WTC11 (cell line): ENCODE results near the gene ADK. TPM values are rescaled to one million over a fixed set of nuclear protein-coding genes. Genes with fewer than 3 reads are reported as not detected.

Experiments
- ATAC-seq: fragments of 200-7000 bp; cut with Tn5 transposase; 2 replicates; pipeline ENCODE4 v1.10.0; 2021; ENCODE audit warnings: mild to moderate bottlenecking, moderate library complexity
- CTCF ChIA-PET: fragments of 300-600 bp; sonication (Branson Sonifier 250); formaldehyde crosslinking; loops from one replicate; lab custom pipeline; 2021; ENCODE audit warnings: antibody characterized with exemption; lab: Charles Lee
- POLR2A ChIA-PET: fragments of 350-600 bp; sonication (Branson Sonifier 250); formaldehyde crosslinking; loops from one replicate; lab custom pipeline; 2021; ENCODE audit warnings: antibody characterized with exemption; lab: Charles Lee
- DNase-seq: peaks from one replicate; pipeline ENCODE4 v3.0.0; 2021; ENCODE audit warnings: low spot score
- H3K27ac Mint-ChIP-seq: 2 replicates; pipeline ENCODE4 v1.8.0; 2021; ENCODE audit warnings: mixed read lengths
- H3K27me3 Mint-ChIP-seq: 2 replicates; pipeline ENCODE4 v1.8.0; 2021; ENCODE audit warnings: low read depth, mild to moderate bottlenecking, moderate library complexity, mixed read lengths
- H3K36me3 Mint-ChIP-seq: 2 replicates; pipeline ENCODE4 v1.8.0; 2021; ENCODE audit warnings: mixed read lengths
- H3K4me1 Mint-ChIP-seq: 2 replicates; pipeline ENCODE4 v1.8.0; 2022; ENCODE audit warnings: mixed read lengths
- H3K4me3 Mint-ChIP-seq: 2 replicates; pipeline ENCODE4 v1.8.0; 2021; ENCODE audit warnings: mild to moderate bottlenecking, moderate library complexity, mixed read lengths
- H3K9me3 Mint-ChIP-seq: 2 replicates; pipeline ENCODE4 v1.8.0; 2021; ENCODE audit warnings: mixed read lengths
- CREB1 ChIP-seq: sonication (generic); formaldehyde crosslinking; IDR thresholded peaks from 2 replicates; pipeline ENCODE4 v1.8.0; 2023; ENCODE audit warnings: mild to moderate bottlenecking, missing genetic modification reagents
- ESRRA ChIP-seq: sonication (generic); formaldehyde crosslinking; IDR thresholded peaks from 2 replicates; pipeline ENCODE4 v1.8.1; 2022; ENCODE audit warnings: mild to moderate bottlenecking, missing genetic modification reagents, borderline replicate concordance
- FOXJ3 ChIP-seq: sonication (generic); formaldehyde crosslinking; IDR thresholded peaks from 2 replicates; pipeline ENCODE4 v1.9.0; 2021; ENCODE audit warnings: missing genetic modification reagents, mild to moderate bottlenecking, borderline replicate concordance
- FOXK1 ChIP-seq: sonication (generic); formaldehyde crosslinking; IDR thresholded peaks from 2 replicates; pipeline ENCODE4 v1.8.0; 2022; ENCODE audit warnings: mild to moderate bottlenecking, moderate library complexity, missing genetic modification reagents
- GRHL2 ChIP-seq: fragments of 250-450 bp; sonication (Bioruptor Pico); IDR thresholded peaks from 2 replicates; pipeline ENCODE4 v1.8.0; 2022; ENCODE audit warnings: mild to moderate bottlenecking, moderate library complexity; ENCODE audit not compliant: insufficient replicate concordance, severe bottlenecking
- IRF2 ChIP-seq: sonication (generic); formaldehyde crosslinking; IDR thresholded peaks from 2 replicates; pipeline ENCODE4 v1.8.0; 2022; ENCODE audit warnings: low read depth, missing genetic modification reagents, borderline replicate concordance
- JAZF1 ChIP-seq: fragments of 250-450 bp; sonication (Bioruptor Pico); IDR thresholded peaks from 2 replicates; pipeline ENCODE4 v1.9.0; 2021; ENCODE audit warnings: moderate library complexity, mild to moderate bottlenecking, inconsistent platforms
- NR2C2 ChIP-seq: sonication (generic); formaldehyde crosslinking; IDR thresholded peaks from 2 replicates; pipeline ENCODE4 v1.8.0; 2022; ENCODE audit warnings: mild to moderate bottlenecking, missing genetic modification reagents
- RELA ChIP-seq: sonication (generic); formaldehyde crosslinking; IDR thresholded peaks from 2 replicates; pipeline ENCODE4 v1.8.1; 2022; ENCODE audit warnings: missing genetic modification reagents, mild to moderate bottlenecking, borderline replicate concordance
- TCF7 ChIP-seq: sonication (generic); formaldehyde crosslinking; IDR thresholded peaks from 2 replicates; pipeline ENCODE4 v1.8.0; 2022; ENCODE audit warnings: mild to moderate bottlenecking, low read depth, missing genetic modification reagents, moderate library complexity
- ZBTB21 ChIP-seq: sonication (generic); formaldehyde crosslinking; IDR thresholded peaks from 2 replicates; pipeline ENCODE4 v1.8.1; 2023; ENCODE audit warnings: mild to moderate bottlenecking, missing genetic modification reagents, borderline replicate concordance
- ZNF219 ChIP-seq: sonication (generic); formaldehyde crosslinking; IDR thresholded peaks from 2 replicates; pipeline ENCODE4 v1.8.0; 2023; ENCODE audit warnings: missing genetic modification reagents, mild to moderate bottlenecking, borderline replicate concordance
- ZNF232 ChIP-seq: sonication (generic); formaldehyde crosslinking; IDR thresholded peaks from 2 replicates; pipeline ENCODE4 v1.8.0; 2022; ENCODE audit warnings: mild to moderate bottlenecking, missing genetic modification reagents
- ZNF317 ChIP-seq: sonication (generic); formaldehyde crosslinking; IDR thresholded peaks from 2 replicates; pipeline ENCODE4 v1.8.1; 2023; ENCODE audit warnings: low read depth, mild to moderate bottlenecking, moderate library complexity, missing genetic modification reagents, borderline replicate concordance
- ZNF416 ChIP-seq: fragments of 250-450 bp; sonication (Bioruptor Pico); IDR thresholded peaks from 2 replicates; pipeline ENCODE4 v1.9.0; 2021; ENCODE audit warnings: mild to moderate bottlenecking, inconsistent platforms
- total RNA-seq: library from RNA; stranded (reverse); gene quantifications from 3 replicates; pipeline ENCODE4 v1.2.3, GENCODE V29; 2021
- TF ChIP-seq, protein P1 (sequence below): sonication (generic); formaldehyde crosslinking; IDR thresholded peaks from 2 replicates; pipeline ENCODE4 v1.8.0; 2022; ENCODE audit warnings: missing genetic modification reagents
- TF ChIP-seq, protein P2 (sequence below): sonication (generic); formaldehyde crosslinking; IDR thresholded peaks from 2 replicates; pipeline ENCODE4 v1.8.1; 2023; ENCODE audit warnings: mild to moderate bottlenecking, missing genetic modification reagents
- TF ChIP-seq, protein P3 (sequence below): fragments of 250-450 bp; sonication (Bioruptor Pico); IDR thresholded peaks from 2 replicates; pipeline ENCODE4 v1.9.0; 2021; ENCODE audit warnings: moderate library complexity, mild to moderate bottlenecking, inconsistent platforms, borderline replicate concordance
- TF ChIP-seq, protein P4 (sequence below): sonication (generic); formaldehyde crosslinking; IDR thresholded peaks from 2 replicates; pipeline ENCODE4 v1.8.1; 2022; ENCODE audit warnings: low read depth, mild to moderate bottlenecking, moderate library complexity, missing genetic modification reagents, borderline replicate concordance
- TF ChIP-seq, protein P5 (sequence below): fragments of 250-450 bp; sonication (Bioruptor Pico); IDR thresholded peaks from 2 replicates; pipeline ENCODE4 v2.1.2; 2022; ENCODE audit warnings: mild to moderate bottlenecking, moderate library complexity
- TF ChIP-seq, protein P6 (sequence below): sonication (generic); formaldehyde crosslinking; IDR thresholded peaks from 2 replicates; pipeline ENCODE4 v1.8.1; 2022; ENCODE audit warnings: missing genetic modification reagents, borderline replicate concordance
- TF ChIP-seq, protein P7 (sequence below): fragments of 250-450 bp; sonication (Bioruptor Pico); IDR thresholded peaks from 2 replicates; pipeline ENCODE4 v1.9.0; 2021; ENCODE audit warnings: mild to moderate bottlenecking
- TF ChIP-seq, protein P8 (sequence below): sonication (generic); formaldehyde crosslinking; IDR thresholded peaks from 2 replicates; pipeline ENCODE4 v1.8.0; 2022; ENCODE audit warnings: mild to moderate bottlenecking, missing genetic modification reagents

The ADK gene
- total RNA-seq, 1 experiment from 2014 or later = 32.7 TPM

DNA sequence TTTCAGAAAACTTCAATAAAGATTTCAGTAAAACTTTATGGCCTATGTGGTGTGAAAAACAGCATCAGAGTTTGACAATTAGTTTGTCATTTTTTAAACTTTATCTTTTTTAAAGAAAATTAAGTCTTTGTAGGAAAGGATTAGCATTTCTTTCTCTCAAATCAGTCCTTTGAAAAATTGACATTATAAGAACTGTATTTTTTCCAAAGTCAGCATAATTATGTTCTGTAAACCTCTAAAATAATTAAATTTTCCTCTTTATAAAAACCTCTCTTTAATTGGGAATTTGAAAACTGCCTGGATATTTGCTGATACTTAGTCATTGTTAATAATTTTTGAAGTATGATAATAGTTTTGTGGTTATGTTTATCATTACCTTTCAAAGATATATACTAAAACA, 448.7 kb downstream of the ADK start:
- Mint-ChIP-seq H3K9me3 (peaks cover 13% of the 10 kb centered on the region), H3K27ac (no peak overlapping the region), H3K4me1 (no peaks in the 10 kb centered on the region), H3K27me3 (no peaks in the 10 kb centered on the region), H3K4me3 (no peak overlapping the region), H3K36me3 (peaks cover 11% of the 10 kb centered on the region)
- DNase-seq (no peak), ATAC-seq (no peak)
- ChIA-PET CTCF (no interaction called here), POLR2A (no interaction called here)
- TF ChIP-seq NR2C2 (CRISPR knock-in tag) (no peak), ZNF317 (CRISPR knock-in tag) (no peak), IRF2 (CRISPR knock-in tag) (no peak), ZNF232 (no peak), ZNF219 (CRISPR knock-in tag) (no peak), ESRRA (CRISPR knock-in tag) (no peak), GRHL2 (CRISPR knock-in tag) (no peak), FOXK1 (CRISPR knock-in tag) (no peak)
- TF ChIP-seq, protein P1, sequence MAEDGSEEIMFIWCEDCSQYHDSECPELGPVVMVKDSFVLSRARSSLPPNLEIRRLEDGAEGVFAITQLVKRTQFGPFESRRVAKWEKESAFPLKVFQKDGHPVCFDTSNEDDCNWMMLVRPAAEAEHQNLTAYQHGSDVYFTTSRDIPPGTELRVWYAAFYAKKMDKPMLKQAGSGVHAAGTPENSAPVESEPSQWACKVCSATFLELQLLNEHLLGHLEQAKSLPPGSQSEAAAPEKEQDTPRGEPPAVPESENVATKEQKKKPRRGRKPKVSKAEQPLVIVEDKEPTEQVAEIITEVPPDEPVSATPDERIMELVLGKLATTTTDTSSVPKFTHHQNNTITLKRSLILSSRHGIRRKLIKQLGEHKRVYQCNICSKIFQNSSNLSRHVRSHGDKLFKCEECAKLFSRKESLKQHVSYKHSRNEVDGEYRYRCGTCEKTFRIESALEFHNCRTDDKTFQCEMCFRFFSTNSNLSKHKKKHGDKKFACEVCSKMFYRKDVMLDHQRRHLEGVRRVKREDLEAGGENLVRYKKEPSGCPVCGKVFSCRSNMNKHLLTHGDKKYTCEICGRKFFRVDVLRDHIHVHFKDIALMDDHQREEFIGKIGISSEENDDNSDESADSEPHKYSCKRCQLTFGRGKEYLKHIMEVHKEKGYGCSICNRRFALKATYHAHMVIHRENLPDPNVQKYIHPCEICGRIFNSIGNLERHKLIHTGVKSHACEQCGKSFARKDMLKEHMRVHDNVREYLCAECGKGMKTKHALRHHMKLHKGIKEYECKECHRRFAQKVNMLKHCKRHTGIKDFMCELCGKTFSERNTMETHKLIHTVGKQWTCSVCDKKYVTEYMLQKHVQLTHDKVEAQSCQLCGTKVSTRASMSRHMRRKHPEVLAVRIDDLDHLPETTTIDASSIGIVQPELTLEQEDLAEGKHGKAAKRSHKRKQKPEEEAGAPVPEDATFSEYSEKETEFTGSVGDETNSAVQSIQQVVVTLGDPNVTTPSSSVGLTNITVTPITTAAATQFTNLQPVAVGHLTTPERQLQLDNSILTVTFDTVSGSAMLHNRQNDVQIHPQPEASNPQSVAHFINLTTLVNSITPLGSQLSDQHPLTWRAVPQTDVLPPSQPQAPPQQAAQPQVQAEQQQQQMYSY = no peak
- TF ChIP-seq, protein P2, sequence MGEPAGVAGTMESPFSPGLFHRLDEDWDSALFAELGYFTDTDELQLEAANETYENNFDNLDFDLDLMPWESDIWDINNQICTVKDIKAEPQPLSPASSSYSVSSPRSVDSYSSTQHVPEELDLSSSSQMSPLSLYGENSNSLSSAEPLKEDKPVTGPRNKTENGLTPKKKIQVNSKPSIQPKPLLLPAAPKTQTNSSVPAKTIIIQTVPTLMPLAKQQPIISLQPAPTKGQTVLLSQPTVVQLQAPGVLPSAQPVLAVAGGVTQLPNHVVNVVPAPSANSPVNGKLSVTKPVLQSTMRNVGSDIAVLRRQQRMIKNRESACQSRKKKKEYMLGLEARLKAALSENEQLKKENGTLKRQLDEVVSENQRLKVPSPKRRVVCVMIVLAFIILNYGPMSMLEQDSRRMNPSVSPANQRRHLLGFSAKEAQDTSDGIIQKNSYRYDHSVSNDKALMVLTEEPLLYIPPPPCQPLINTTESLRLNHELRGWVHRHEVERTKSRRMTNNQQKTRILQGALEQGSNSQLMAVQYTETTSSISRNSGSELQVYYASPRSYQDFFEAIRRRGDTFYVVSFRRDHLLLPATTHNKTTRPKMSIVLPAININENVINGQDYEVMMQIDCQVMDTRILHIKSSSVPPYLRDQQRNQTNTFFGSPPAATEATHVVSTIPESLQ (CRISPR knock-in tag) = no peak
- TF ChIP-seq, protein P3, sequence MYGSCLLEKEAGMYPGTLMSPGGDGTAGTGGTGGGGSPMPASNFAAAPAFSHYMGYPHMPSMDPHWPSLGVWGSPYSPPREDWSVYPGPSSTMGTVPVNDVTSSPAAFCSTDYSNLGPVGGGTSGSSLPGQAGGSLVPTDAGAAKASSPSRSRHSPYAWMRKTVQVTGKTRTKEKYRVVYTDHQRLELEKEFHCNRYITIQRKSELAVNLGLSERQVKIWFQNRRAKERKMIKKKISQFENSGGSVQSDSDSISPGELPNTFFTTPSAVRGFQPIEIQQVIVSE = no peak
- TF ChIP-seq, protein P4, sequence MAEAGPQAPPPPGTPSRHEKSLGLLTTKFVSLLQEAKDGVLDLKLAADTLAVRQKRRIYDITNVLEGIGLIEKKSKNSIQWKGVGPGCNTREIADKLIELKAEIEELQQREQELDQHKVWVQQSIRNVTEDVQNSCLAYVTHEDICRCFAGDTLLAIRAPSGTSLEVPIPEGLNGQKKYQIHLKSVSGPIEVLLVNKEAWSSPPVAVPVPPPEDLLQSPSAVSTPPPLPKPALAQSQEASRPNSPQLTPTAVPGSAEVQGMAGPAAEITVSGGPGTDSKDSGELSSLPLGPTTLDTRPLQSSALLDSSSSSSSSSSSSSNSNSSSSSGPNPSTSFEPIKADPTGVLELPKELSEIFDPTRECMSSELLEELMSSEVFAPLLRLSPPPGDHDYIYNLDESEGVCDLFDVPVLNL (CRISPR knock-in tag) = no peak
- TF ChIP-seq, protein P5, sequence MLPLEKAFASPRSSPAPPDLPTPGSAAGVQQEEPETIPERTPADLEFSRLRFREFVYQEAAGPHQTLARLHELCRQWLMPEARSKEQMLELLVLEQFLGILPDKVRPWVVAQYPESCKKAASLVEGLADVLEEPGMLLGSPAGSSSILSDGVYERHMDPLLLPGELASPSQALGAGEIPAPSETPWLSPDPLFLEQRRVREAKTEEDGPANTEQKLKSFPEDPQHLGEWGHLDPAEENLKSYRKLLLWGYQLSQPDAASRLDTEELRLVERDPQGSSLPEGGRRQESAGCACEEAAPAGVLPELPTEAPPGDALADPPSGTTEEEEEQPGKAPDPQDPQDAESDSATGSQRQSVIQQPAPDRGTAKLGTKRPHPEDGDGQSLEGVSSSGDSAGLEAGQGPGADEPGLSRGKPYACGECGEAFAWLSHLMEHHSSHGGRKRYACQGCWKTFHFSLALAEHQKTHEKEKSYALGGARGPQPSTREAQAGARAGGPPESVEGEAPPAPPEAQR (CRISPR knock-in tag) = no peak

DNA sequence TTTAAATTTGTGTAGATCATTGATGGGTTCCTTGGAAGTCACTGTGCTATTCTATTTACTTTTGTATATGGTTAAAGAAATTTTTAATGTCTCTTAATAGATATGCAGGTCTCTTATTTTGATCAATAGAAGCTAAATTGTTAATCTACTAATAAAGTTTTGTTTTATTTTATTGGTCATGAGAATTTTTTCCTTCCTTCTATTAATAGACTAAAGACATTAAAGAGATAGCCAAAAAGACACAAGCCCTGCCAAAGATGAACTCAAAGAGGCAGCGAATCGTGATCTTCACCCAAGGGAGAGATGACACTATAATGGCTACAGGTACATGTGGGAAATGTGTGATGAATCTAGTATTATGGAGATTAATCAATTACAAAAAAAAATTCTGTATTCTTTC, 449.1 kb downstream of the ADK start:
- no peaks in the 10 kb centered on the region for H3K4me1 Mint-ChIP-seq
- H3K4me3 Mint-ChIP-seq = no peak overlapping the region
- no peak for ATAC-seq
- no peak for DNase-seq
- H3K36me3 Mint-ChIP-seq = peaks cover 11% of the 10 kb centered on the region
- H3K9me3 Mint-ChIP-seq = peaks cover 13% of the 10 kb centered on the region
- ChIA-PET CTCF (no interaction called here), POLR2A (no interaction called here)
- no peaks in the 10 kb centered on the region for H3K27me3 Mint-ChIP-seq
- H3K27ac Mint-ChIP-seq = no peak overlapping the region
- no peak for TF ChIP-seq RELA (CRISPR knock-in tag)
- TF ChIP-seq, protein P6, sequence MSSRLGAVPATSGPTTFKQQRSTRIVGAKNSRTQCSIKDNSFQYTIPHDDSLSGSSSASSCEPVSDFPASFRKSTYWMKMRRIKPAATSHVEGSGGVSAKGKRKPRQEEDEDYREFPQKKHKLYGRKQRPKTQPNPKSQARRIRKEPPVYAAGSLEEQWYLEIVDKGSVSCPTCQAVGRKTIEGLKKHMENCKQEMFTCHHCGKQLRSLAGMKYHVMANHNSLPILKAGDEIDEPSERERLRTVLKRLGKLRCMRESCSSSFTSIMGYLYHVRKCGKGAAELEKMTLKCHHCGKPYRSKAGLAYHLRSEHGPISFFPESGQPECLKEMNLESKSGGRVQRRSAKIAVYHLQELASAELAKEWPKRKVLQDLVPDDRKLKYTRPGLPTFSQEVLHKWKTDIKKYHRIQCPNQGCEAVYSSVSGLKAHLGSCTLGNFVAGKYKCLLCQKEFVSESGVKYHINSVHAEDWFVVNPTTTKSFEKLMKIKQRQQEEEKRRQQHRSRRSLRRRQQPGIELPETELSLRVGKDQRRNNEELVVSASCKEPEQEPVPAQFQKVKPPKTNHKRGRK (CRISPR knock-in tag) = no peak
- no peak for TF ChIP-seq ZNF416
- TF ChIP-seq TCF7 (CRISPR knock-in tag) = no peak
- TF ChIP-seq FOXJ3 (CRISPR knock-in tag) = no peak
- TF ChIP-seq, protein P4 (CRISPR knock-in tag) = no peak
- TF ChIP-seq, protein P7, sequence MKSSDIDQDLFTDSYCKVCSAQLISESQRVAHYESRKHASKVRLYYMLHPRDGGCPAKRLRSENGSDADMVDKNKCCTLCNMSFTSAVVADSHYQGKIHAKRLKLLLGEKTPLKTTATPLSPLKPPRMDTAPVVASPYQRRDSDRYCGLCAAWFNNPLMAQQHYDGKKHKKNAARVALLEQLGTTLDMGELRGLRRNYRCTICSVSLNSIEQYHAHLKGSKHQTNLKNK = no peak
- TF ChIP-seq JAZF1 (CRISPR knock-in tag) = no peak
- TF ChIP-seq ZBTB21 (CRISPR knock-in tag) = no peak
- no peak for TF ChIP-seq CREB1 (CRISPR knock-in tag)
- TF ChIP-seq, protein P8, sequence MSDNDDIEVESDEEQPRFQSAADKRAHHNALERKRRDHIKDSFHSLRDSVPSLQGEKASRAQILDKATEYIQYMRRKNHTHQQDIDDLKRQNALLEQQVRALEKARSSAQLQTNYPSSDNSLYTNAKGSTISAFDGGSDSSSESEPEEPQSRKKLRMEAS (CRISPR knock-in tag) = no peak
